ENCODE measurements around the gene PLAAT3. TPM values are rescaled to one million over a fixed set of nuclear protein-coding genes. Genes with fewer than 3 reads are reported as not detected.

The PLAAT3 gene
- total RNA-seq, 1 donor from 2014 or later = 2.3 TPM

DNA sequence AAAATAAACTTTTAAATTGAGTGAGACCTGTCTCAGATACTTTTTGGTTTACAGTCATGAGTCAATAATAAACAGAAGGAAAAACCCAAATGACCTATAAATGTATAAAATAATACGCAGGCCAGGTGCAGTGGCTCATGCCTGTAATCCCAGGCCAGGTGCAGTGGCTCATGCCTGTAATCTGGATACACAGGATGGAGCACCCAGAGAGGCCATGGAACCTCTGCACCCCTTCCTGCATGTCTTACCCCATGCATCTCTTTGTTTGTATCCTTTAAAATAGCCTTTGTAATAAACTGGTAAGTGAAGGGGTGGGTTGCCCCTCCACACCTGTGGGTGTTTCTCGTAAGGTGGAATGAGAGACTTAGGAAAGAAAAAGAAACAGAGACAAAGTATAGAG, 86.6 kb downstream of the PLAAT3 start:
- Mint-ChIP-seq H3K4me3 (no peak overlapping the region), H3K36me3 (ENCODE audit: low read depth) (no peaks in the 10 kb centered on the region), H3K4me1 (ENCODE audit: low read depth) (peaks cover 33% of the 10 kb centered on the region), H3K27me3 (ENCODE audit: insufficient read depth) (peaks cover 5% of the 10 kb centered on the region), H3K9me3 (no peaks in the 10 kb centered on the region), H3K27ac (no peak overlapping the region)
- intact Hi-C loops (cut with micrococcal nuclease) = no loop called here
- no peak for DNase-seq (ENCODE audit: low spot score)

Other genes starting within 250 kb of the PLAAT3 start
- not detected in 2 replicates for gene SLC22A9, start 244.6 kb downstream of the PLAAT3 start, total RNA-seq
- gene PLAAT5, start 123.3 kb downstream of the PLAAT3 start, total RNA-seq = not detected in 2 replicates
- gene LGALS12, start 108.3 kb downstream of the PLAAT3 start, total RNA-seq = not detected in 2 replicates
- 11.8 and 12.2 TPM in 2 replicates for gene PLAAT4, start 77.6 kb downstream of the PLAAT3 start, total RNA-seq
- gene PLAAT2, start 51.1 kb downstream of the PLAAT3 start, total RNA-seq = not detected in 2 replicates
- gene ATL3, start 56.9 kb upstream of the PLAAT3 start, total RNA-seq = 35.6 and 37.0 TPM in 2 replicates
- 52.1 and 54.7 TPM in 2 replicates for gene RTN3, start 67.1 kb upstream of the PLAAT3 start, total RNA-seq
- gene ZFTA, start 154.3 kb upstream of the PLAAT3 start, total RNA-seq = 3.8 and 5.3 TPM in 2 replicates
- gene SPINDOC, start 199.0 kb upstream of the PLAAT3 start, total RNA-seq = 60.0 and 64.3 TPM in 2 replicates
- gene MARK2, start 224.7 kb upstream of the PLAAT3 start, total RNA-seq = 44.7 and 46.0 TPM in 2 replicates

Measured in activated T-helper 1 cell treated with anti-CD3 and anti-CD28 coated beads, Interleukin-12 subunit alpha, Interleukin-12 subunit beta, Interleukin-2, Interleukin-4 antibody, amounts not matched to agents 30 ng/mL and 10 ng/mL and 1 ng/mL, durations not matched to agents 14 hours and 24 hours and 36 hours (primary cell).